Measurements from ENCODE around the gene ARL5B.
A peak's percentile ranks its signal among the peaks of the same experiment; 100 is the strongest.

ARL5B gene

GRCh38 chr10:18689498-18689897 lies 30.3 kb downstream of the ARL5B start:
- TF ChIP-seq CTCF (IDR thresholded peaks at IDR 0.05; ENCODE audit: insufficient read depth, low read length, missing control alignments), result no peak
- no peak overlapping the region for H3K4me3 ChIP-seq (ENCODE audit: low read depth, low read length)
- DNase-seq (ENCODE audit: low read depth, low spot score), result no peak
- ChIA-PET CTCF (interaction anchor here (0.6 to 1.6 kb wide), 3 partner anchors 10 to 17 kb away, joined by 3 to 4 read pairs (median 4); no protein-coding TSS in a partner anchor), POLR2A (no interaction called here)

- ChIA-PET POLR2A (no interaction called here), CTCF (interaction anchor here (1.6 kb wide), 1 partner anchor 16 kb away, joined by 4 read pairs; no protein-coding TSS in a partner anchor)
- no peak for TF ChIP-seq CTCF (IDR thresholded peaks at IDR 0.05; ENCODE audit: insufficient read depth, low read length, missing control alignments)
- H3K4me3 ChIP-seq (ENCODE audit: low read depth, low read length), result no peak overlapping the region
- DNase-seq (ENCODE audit: low read depth, low spot score), result no peak
These were observed 31.3 kb downstream of the ARL5B start for GRCh38 chr10:18690541-18690940.

GRCh38 chr10:18699849-18700840 lies 40.9 kb downstream of the ARL5B start:
- ChIA-PET CTCF (no interaction called here), POLR2A (no interaction called here)
- no peak for TF ChIP-seq CTCF (IDR thresholded peaks at IDR 0.05; ENCODE audit: insufficient read depth, low read length, missing control alignments)
- DNase-seq (ENCODE audit: low read depth, low spot score), result no peak
- no peak overlapping the region for H3K4me3 ChIP-seq (ENCODE audit: low read depth, low read length)

- CTCF ChIA-PET, result no interaction called here
- no peak for TF ChIP-seq CTCF (IDR thresholded peaks at IDR 0.05; ENCODE audit: insufficient read depth, low read length, missing control alignments)
- POLR2A ChIA-PET, result no interaction called here
- H3K4me3 ChIP-seq (ENCODE audit: low read depth, low read length), result no peak overlapping the region
- no peak for DNase-seq (ENCODE audit: low read depth, low spot score)
These were observed 44.3 kb downstream of the ARL5B start for GRCh38 chr10:18703521-18703920.

- no peak for DNase-seq (ENCODE audit: low read depth, low spot score)
- POLR2A ChIA-PET, result no interaction called here
- no peak overlapping the region for H3K4me3 ChIP-seq (ENCODE audit: low read depth, low read length)
- TF ChIP-seq CTCF (IDR thresholded peaks at IDR 0.05; ENCODE audit: insufficient read depth, low read length, missing control alignments), result no peak
- CTCF ChIA-PET, result no interaction called here
These were observed 51.0 kb downstream of the ARL5B start for GRCh38 chr10:18710201-18710653.

GRCh38 chr10:18713077-18713476 lies 53.8 kb downstream of the ARL5B start:
- ChIA-PET CTCF (no interaction called here), POLR2A (no interaction called here)
- no peak overlapping the region for H3K4me3 ChIP-seq (ENCODE audit: low read depth, low read length)
- peak; percentile 57 for DNase-seq (ENCODE audit: low read depth, low spot score)
- TF ChIP-seq CTCF (IDR thresholded peaks at IDR 0.05; ENCODE audit: insufficient read depth, low read length, missing control alignments), result no peak
